ENCODE measurements around the gene TADA3. TPM values are rescaled to one million over a fixed set of nuclear protein-coding genes. Genes with fewer than 3 reads are reported as not detected.
A peak's percentile ranks its signal among the peaks of the same experiment; 100 is the strongest.

TADA3 gene
- total and polyA plus RNA-seq, 2 donors (not counting 3 experiments of a cell fraction or from before 2014, with no cell fraction given), result 27.8 to 31.0 TPM

DNA sequence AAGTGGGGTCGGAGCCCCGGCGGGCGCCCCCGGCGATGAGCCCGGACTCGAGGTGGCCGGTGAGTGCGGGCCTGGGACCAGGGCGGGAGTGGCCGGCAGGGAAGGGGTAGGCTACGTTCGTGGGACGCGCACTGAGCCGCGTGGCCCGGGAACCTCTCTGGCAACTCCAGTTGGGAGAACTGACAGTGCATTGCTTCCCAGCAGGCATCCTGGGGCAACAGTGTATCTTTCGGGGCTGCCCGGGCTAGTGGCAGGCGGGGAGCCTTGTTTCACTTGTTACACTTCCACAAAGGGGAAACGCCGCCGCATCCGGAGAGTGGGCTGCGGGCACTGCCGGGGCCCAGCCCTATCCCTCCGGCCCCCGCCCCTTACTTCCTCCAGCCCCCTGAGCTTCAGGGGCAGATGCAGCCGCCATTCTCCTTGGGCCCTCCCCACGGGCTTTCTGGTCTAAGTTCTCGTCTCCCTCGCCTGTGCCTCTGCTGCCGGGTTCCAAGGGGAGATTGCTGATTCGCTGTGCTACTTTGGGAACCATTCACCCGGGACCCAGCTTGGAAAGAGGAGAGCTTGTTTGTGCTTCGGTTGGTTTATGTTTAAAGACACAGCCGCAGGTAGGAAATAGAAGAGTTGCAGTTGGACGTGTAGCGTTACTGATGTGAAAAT lies 60.1 kb downstream of the TADA3 start:
- H3K27ac ChIP-seq (ENCODE audit: insufficient read depth, low read depth, low read length), result peak overlapping the region; percentile 100
- DNase-seq (ENCODE audit: low read depth, low spot score) (peak; percentile 34), FAIRE-seq (no peak)
- TF ChIP-seq, protein P1, sequence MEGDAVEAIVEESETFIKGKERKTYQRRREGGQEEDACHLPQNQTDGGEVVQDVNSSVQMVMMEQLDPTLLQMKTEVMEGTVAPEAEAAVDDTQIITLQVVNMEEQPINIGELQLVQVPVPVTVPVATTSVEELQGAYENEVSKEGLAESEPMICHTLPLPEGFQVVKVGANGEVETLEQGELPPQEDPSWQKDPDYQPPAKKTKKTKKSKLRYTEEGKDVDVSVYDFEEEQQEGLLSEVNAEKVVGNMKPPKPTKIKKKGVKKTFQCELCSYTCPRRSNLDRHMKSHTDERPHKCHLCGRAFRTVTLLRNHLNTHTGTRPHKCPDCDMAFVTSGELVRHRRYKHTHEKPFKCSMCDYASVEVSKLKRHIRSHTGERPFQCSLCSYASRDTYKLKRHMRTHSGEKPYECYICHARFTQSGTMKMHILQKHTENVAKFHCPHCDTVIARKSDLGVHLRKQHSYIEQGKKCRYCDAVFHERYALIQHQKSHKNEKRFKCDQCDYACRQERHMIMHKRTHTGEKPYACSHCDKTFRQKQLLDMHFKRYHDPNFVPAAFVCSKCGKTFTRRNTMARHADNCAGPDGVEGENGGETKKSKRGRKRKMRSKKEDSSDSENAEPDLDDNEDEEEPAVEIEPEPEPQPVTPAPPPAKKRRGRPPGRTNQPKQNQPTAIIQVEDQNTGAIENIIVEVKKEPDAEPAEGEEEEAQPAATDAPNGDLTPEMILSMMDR (IDR thresholded peaks at IDR 0.05; ENCODE audit: extremely low read depth in 1 of 2, insufficient read depth in 1 of 2, low read depth in 1 of 2, low read length in 2 of 2), result no peak
- TF ChIP-seq MYC (IDR thresholded peaks at IDR 0.05; ENCODE audit: low read depth, low read length), result no peak
- no peak for TF ChIP-seq POLR2AphosphoS5 (IDR thresholded peaks at IDR 0.05; ENCODE audit: insufficient read depth, low read depth, low read length)
- TF ChIP-seq FOS (IDR thresholded peaks at IDR 0.05; ENCODE audit: borderline replicate concordance, insufficient read depth, low read length), result no peak
- TF ChIP-seq EZH2 (IDR thresholded peaks at IDR 0.05; ENCODE audit: borderline replicate concordance, low read depth, low read length, severe bottlenecking), result no peak
- TF ChIP-seq POLR2A (IDR thresholded peaks at IDR 0.05; ENCODE audit: low read depth, low read length), result no peak
- no peak for TF ChIP-seq GATA2 (IDR thresholded peaks at IDR 0.05; ENCODE audit: insufficient read depth, insufficient read length, low read depth, low read length)
- TF ChIP-seq, protein P2, sequence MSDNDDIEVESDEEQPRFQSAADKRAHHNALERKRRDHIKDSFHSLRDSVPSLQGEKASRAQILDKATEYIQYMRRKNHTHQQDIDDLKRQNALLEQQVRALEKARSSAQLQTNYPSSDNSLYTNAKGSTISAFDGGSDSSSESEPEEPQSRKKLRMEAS (IDR thresholded peaks at IDR 0.05; ENCODE audit: insufficient read depth, insufficient read length), result no peak
- TF ChIP-seq JUN (IDR thresholded peaks at IDR 0.05; ENCODE audit: borderline replicate concordance, insufficient read depth, insufficient read length, low read depth), result no peak
- H2AFZ ChIP-seq (ENCODE audit: low read depth, low read length), result peak overlapping the region; percentile 75
- ChIA-PET POLR2A (interaction anchor here (1.5 to 1.9 kb wide), 2 partner anchors 17 kb away, joined by 5 to 7 read pairs; partner anchors contain the start of gene OGG1), CTCF (interaction anchor here (0.7 to 4.5 kb wide), 4 partner anchors 12 to 214 kb away, joined by 3 to 27 read pairs (median 8); partner anchors contain the start of gene OGG1)
- peaks cover 16% of the 10 kb centered on the region for H3K4me1 ChIP-seq (ENCODE audit: control insufficient read depth, extremely low read depth, insufficient read depth, low read length)
- intact Hi-C loops (cut with micrococcal nuclease) (no loop called here), dilution Hi-C loops (cut with MboI; ENCODE audit: extremely low pct_ligation_motif_present, low sequenced_read_pairs) (no loop called here)
- H3K4me3 ChIP-seq (replicated peaks in 1 of 3; ENCODE audit: insufficient read depth in 1 of 3, low read depth in 1 of 3, low read length in 3 of 3), result peak overlapping the region; percentile 75 to 90 (median 86)
- H3K4me2 ChIP-seq (ENCODE audit: insufficient read depth, low read length), result peak overlapping the region; percentile 94
- H3K9ac ChIP-seq (replicated peaks; ENCODE audit: extremely low read depth, insufficient read depth, low read length), result peak overlapping the region; percentile 100
- no peaks in the 10 kb centered on the region for H3K9me3 ChIP-seq (replicated peaks; ENCODE audit: control insufficient read depth, insufficient read depth, low read length)
- peaks cover 3 to 22% of the 10 kb centered on the region in 2 experiments for H3K36me3 ChIP-seq (ENCODE audit: control insufficient read depth in 2 of 2, extremely low read depth in 1 of 2, insufficient read depth in 2 of 2, low read length in 2 of 2)
- H4K20me1 ChIP-seq (replicated peaks; ENCODE audit: control insufficient read depth, extremely low read depth, insufficient read depth, low read length), result peaks cover 4% of the 10 kb centered on the region
- BruUV-seq (replicated peaks), result no TSS peak
- no peaks in the 10 kb centered on the region for H3K27me3 ChIP-seq (ENCODE audit: control insufficient read depth in 2 of 2, insufficient read depth in 2 of 2, low read length in 2 of 2)
- no peaks in the 10 kb centered on the region for H3K9me1 ChIP-seq (replicated peaks; ENCODE audit: control insufficient read depth, extremely low read depth, insufficient read depth, low read length)
- peaks cover 39% of the 10 kb centered on the region for H3K79me2 ChIP-seq (ENCODE audit: control insufficient read depth, insufficient read depth, low read length)
